SU-DHL-6 (cell line): Measurements from ENCODE around the gene C16orf54.
"Not testable (repeated sequence)": the region's sequence is repeated elsewhere in the genome, so short reads cannot be mapped to it uniquely, and the experiment has no call there.

ENCODE experiments used
- EZH2phosphoT487 ChIP-seq: fragments of 200-600 bp; sonication (generic), shearing (Covaris generic); conservative IDR thresholded peaks from 2 replicates; pipeline ENCODE4 v1.6.1; 2018; ENCODE audit warnings: mild to moderate bottlenecking, antibody characterized with exemption, low read length, moderate library complexity, mixed read lengths
- TF ChIP-seq, protein P1 (sequence below): fragments of 200-600 bp; sonication (generic); IDR thresholded peaks from one replicate; pipeline ENCODE4 v1.5.1; 2017; ENCODE audit warnings: antibody characterized with exemption, mild to moderate bottlenecking, low read length, moderate library complexity; ENCODE audit not compliant: insufficient read depth, poor library complexity, severe bottlenecking

GRCh38 chr16:29707160-29707559 lies 38.6 kb downstream of the C16orf54 start:
- TF ChIP-seq, protein P1, sequence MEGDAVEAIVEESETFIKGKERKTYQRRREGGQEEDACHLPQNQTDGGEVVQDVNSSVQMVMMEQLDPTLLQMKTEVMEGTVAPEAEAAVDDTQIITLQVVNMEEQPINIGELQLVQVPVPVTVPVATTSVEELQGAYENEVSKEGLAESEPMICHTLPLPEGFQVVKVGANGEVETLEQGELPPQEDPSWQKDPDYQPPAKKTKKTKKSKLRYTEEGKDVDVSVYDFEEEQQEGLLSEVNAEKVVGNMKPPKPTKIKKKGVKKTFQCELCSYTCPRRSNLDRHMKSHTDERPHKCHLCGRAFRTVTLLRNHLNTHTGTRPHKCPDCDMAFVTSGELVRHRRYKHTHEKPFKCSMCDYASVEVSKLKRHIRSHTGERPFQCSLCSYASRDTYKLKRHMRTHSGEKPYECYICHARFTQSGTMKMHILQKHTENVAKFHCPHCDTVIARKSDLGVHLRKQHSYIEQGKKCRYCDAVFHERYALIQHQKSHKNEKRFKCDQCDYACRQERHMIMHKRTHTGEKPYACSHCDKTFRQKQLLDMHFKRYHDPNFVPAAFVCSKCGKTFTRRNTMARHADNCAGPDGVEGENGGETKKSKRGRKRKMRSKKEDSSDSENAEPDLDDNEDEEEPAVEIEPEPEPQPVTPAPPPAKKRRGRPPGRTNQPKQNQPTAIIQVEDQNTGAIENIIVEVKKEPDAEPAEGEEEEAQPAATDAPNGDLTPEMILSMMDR = not testable (repeated sequence)
- not testable (repeated sequence) for TF ChIP-seq EZH2phosphoT487
